ENCODE results near the gene CNGB1. TPM values are rescaled to one million over a fixed set of nuclear protein-coding genes. Genes with fewer than 3 reads are reported as not detected.

Gene CNGB1
- total and polyA plus RNA-seq, 2 of the 13 experiments (the other 11 are each of a cell fraction or from before 2014, with no cell fraction given) = 0.02 to 0.15 TPM

DNA sequence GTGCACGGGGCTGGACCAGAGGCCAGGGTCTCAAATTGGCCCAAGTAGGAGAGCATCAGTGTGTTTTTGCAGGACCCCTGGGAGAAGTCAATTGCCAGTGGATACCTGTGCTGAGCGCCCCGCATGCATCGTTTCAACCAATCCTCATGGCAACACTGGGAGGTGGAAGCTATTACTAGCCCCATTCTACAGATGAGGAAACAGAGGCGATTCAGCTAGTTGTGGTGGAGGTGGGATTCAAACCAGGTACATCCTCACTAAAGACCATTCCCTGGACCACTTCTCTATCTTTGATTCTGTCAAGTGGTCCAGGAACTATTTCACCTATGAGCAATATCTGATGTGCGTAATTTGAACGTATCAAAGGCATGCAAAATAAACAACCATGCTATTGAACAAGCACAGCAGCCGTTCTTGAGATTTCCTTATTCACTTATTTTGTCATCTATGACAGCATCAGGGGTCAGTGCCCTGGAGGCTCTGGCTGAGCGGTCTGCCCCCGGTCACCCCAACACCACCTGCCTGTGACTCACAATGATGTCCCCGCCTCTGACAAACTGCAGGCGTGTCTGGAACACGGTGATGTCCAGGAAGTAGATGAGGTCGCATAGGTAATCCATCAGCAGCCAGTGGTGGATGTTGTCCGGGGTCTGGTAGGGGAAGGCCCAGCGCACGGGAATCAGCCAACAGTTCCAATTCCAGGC, 54.0 kb downstream of the CNGB1 start:
- Histone ChIP-seq H3K79me2 (ENCODE audit: insufficient read depth, low read length) (no peaks in the 10 kb centered on the region), H3K9ac (ENCODE audit: insufficient read depth, low read depth, low read length) (no peak overlapping the region), H3K4me2 (ENCODE audit: low read depth, low read length) (no peak overlapping the region), H3K27ac (ENCODE audit: extremely low read length, insufficient read depth, low read length) (no peak overlapping the region), H2AFZ (ENCODE audit: low read length) (no peak overlapping the region), H3K9me3 (ENCODE audit: low read length) (no peaks in the 10 kb centered on the region), H3K4me3 (replicated peaks in 1 of 3; ENCODE audit: insufficient read depth in 1 of 3, low read depth in 2 of 3, low read length in 3 of 3) (no peak overlapping the region), H3K4me1 (ENCODE audit: insufficient read depth, low read length) (no peaks in the 10 kb centered on the region), H3K36me3 (replicated peaks in 1 of 2; ENCODE audit: control insufficient read depth in 1 of 2, insufficient read depth in 2 of 2, low read length in 2 of 2) (no peaks in the 10 kb centered on the region), H4K20me1 (ENCODE audit: insufficient read depth, low read length) (no peaks in the 10 kb centered on the region), H3K27me3 (ENCODE audit: control insufficient read depth in 1 of 2, insufficient read depth in 2 of 2, low read length in 2 of 2) (peaks cover 0 to 29% of the 10 kb centered on the region in 2 experiments; a peak in 3 of 5 replicates)
- 29% methylated on average over 17 of the region's 17 CpGs for WGBS (ENCODE audit: low lambda C conversion rate)
- in situ Hi-C loops (cut with HindIII; ENCODE audit: extremely low pct_ligation_motif_present, low pct_unique_long_range_greater_than_20kb) (no loop called here), intact Hi-C loops (cut with micrococcal nuclease; ENCODE audit: unreplicated experiment) (no loop called here)
- no peak for FAIRE-seq
- TF ChIP-seq, protein P1, sequence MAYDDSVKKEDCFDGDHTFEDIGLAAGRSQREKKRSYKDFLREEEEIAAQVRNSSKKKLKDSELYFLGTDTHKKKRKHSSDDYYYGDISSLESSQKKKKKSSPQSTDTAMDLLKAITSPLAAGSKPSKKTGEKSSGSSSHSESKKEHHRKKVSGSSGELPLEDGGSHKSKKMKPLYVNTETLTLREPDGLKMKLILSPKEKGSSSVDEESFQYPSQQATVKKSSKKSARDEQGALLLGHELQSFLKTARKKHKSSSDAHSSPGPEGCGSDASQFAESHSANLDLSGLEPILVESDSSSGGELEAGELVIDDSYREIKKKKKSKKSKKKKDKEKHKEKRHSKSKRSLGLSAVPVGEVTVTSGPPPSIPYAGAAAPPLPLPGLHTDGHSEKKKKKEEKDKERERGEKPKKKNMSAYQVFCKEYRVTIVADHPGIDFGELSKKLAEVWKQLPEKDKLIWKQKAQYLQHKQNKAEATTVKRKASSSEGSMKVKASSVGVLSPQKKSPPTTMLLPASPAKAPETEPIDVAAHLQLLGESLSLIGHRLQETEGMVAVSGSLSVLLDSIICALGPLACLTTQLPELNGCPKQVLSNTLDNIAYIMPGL (CRISPR knock-in tag; IDR thresholded peaks at IDR 0.05; ENCODE audit: borderline replicate concordance in 1 of 2, low read depth in 1 of 2) = no peak
- peak; percentile 65 for TF ChIP-seq ZNF629 (CRISPR knock-in tag; conservative IDR thresholded peaks at IDR 0.05)
- no peak for TF ChIP-seq ZNF232 (CRISPR knock-in tag; IDR thresholded peaks at IDR 0.05; ENCODE audit: borderline replicate concordance)
- 0 out of 2 replicates have a peak, but pooled peaks have one; percentile 25 for TF ChIP-seq CREB1 (IDR thresholded peaks at IDR 0.05)
- TF ChIP-seq CREB1 (CRISPR knock-in tag; IDR thresholded peaks at IDR 0.05) = no peak
- TF ChIP-seq, protein P2, sequence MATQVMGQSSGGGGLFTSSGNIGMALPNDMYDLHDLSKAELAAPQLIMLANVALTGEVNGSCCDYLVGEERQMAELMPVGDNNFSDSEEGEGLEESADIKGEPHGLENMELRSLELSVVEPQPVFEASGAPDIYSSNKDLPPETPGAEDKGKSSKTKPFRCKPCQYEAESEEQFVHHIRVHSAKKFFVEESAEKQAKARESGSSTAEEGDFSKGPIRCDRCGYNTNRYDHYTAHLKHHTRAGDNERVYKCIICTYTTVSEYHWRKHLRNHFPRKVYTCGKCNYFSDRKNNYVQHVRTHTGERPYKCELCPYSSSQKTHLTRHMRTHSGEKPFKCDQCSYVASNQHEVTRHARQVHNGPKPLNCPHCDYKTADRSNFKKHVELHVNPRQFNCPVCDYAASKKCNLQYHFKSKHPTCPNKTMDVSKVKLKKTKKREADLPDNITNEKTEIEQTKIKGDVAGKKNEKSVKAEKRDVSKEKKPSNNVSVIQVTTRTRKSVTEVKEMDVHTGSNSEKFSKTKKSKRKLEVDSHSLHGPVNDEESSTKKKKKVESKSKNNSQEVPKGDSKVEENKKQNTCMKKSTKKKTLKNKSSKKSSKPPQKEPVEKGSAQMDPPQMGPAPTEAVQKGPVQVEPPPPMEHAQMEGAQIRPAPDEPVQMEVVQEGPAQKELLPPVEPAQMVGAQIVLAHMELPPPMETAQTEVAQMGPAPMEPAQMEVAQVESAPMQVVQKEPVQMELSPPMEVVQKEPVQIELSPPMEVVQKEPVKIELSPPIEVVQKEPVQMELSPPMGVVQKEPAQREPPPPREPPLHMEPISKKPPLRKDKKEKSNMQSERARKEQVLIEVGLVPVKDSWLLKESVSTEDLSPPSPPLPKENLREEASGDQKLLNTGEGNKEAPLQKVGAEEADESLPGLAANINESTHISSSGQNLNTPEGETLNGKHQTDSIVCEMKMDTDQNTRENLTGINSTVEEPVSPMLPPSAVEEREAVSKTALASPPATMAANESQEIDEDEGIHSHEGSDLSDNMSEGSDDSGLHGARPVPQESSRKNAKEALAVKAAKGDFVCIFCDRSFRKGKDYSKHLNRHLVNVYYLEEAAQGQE (IDR thresholded peaks at IDR 0.05; ENCODE audit: borderline replicate concordance in 1 of 2, low read depth in 1 of 2, low read length in 2 of 2) = no peak
- TF ChIP-seq ZNF12 (CRISPR knock-in tag; IDR thresholded peaks at IDR 0.05) = no peak
- POLR2A ChIA-PET = interaction anchor here (0.7 kb wide), 1 partner anchor 75 kb away, joined by 3 read pairs; no protein-coding TSS in a partner anchor
- no TSS peak for BruUV-seq (replicated peaks)
- CTCF ChIA-PET (ENCODE audit: low intra/inter-chr PET ratio, low total read pairs) = no interaction called here
- ATAC-seq = no peak
- DNase-seq (ENCODE audit: low spot score) = no peak

All from HepG2 (cell line).